Esophagus squamous epithelium (tissue), 4 donors: Measurements from ENCODE around the gene RIPK1.

ENCODE experiments used
- CTCF ChIP-seq, 6 experiments: fragments of 450-650 bp in 4 of 6; fragments of 200-600 bp in 2 of 6; sonication (generic) in 2 of 6; IDR thresholded peaks; one replicate each; pipeline ENCODE4 v1.5.1; 2016 to 2019; ENCODE audit warnings: antibody characterized with exemption in 6 of 6, mild to moderate bottlenecking in 4 of 6, moderate library complexity in 4 of 6
- POLR2A ChIP-seq, 4 donors: fragments of 450-650 bp; IDR thresholded peaks; one replicate each; pipeline ENCODE4 v1.6.1; 2017; ENCODE audit warnings: antibody characterized with exemption in 4 of 4, mild to moderate bottlenecking in 4 of 4, moderate library complexity in 3 of 4

GRCh38 chr6:3071568-3071967 is 3.3 kb downstream of the RIPK1 start:
- no peak for TF ChIP-seq CTCF (IDR thresholded peaks at IDR 0.05)
- TF ChIP-seq POLR2A (IDR thresholded peaks at IDR 0.05), result no peak
